NK-92 (cell line): ENCODE results near the gene IGFL4.

Source experiments
- DNase-seq: peaks from one replicate; lab custom pipeline; 2025; ENCODE audit not compliant: unreplicated experiment; lab: John Stamatoyannopoulos, UW

The IGFL4 gene

GRCh38 chr19:46022061-46022430 is 18.8 kb downstream of the IGFL4 start:
- no peak for DNase-seq

- DNase-seq, result no peak
Measured at GRCh38 chr19:46021531-46022041, 19.2 kb downstream of the IGFL4 start.

GRCh38 chr19:46020819-46021125 is 20.0 kb downstream of the IGFL4 start:
- no peak for DNase-seq

- DNase-seq, result no peak
Measured at GRCh38 chr19:46019270-46019669, 21.5 kb downstream of the IGFL4 start.

- no peak for DNase-seq
Measured at GRCh38 chr19:46018729-46019251, 22.0 kb downstream of the IGFL4 start.

GRCh38 chr19:46017874-46018675 is 22.7 kb downstream of the IGFL4 start:
- no peak for DNase-seq

- DNase-seq, result no peak
Measured at GRCh38 chr19:46017095-46017429, 23.7 kb downstream of the IGFL4 start.

GRCh38 chr19:46016426-46017094 is 24.2 kb downstream of the IGFL4 start:
- DNase-seq, result no peak

- DNase-seq, result no peak
Measured at GRCh38 chr19:46015687-46016425, 24.9 kb downstream of the IGFL4 start.

GRCh38 chr19:46014941-46015686 is 25.7 kb downstream of the IGFL4 start:
- no peak for DNase-seq

- DNase-seq, result no peak
Measured at GRCh38 chr19:46014534-46014933, 26.3 kb downstream of the IGFL4 start.

GRCh38 chr19:46009530-46010510 is 31.0 kb downstream of the IGFL4 start:
- no peak for DNase-seq

GRCh38 chr19:46006411-46006810 is 34.4 kb downstream of the IGFL4 start:
- DNase-seq, result no peak

- no peak for DNase-seq
Measured at GRCh38 chr19:46002678-46003275, 38.0 kb downstream of the IGFL4 start.

GRCh38 chr19:46000491-46001246 is 40.1 kb downstream of the IGFL4 start:
- no peak for DNase-seq

- no peak for DNase-seq
Measured at GRCh38 chr19:45999653-46000121, 41.1 kb downstream of the IGFL4 start.

GRCh38 chr19:45998834-45999233 is 42.0 kb downstream of the IGFL4 start:
- DNase-seq, result no peak

- no peak for DNase-seq
Measured at GRCh38 chr19:45996933-45997332, 43.9 kb downstream of the IGFL4 start.
